GM18502 (cell line): ENCODE measurements around the gene LTBP1.

Experiments
- ATAC-seq: cut with Tn5 transposase; IDR thresholded peaks from one replicate; pipeline ENCODE4 v1.9.1; 2021; ENCODE audit warnings: mild to moderate bottlenecking; ENCODE audit not compliant: unreplicated experiment, poor library complexity

Gene LTBP1

GRCh38 chr2:33177627-33178026, 230.9 kb downstream of the LTBP1 start:
- no peak for ATAC-seq

- ATAC-seq, result no peak
These were observed 231.5 kb downstream of the LTBP1 start for GRCh38 chr2:33178209-33178608.

GRCh38 chr2:33180915-33181314, 234.2 kb downstream of the LTBP1 start:
- no peak for ATAC-seq

- ATAC-seq, result no peak
These were observed 234.7 kb downstream of the LTBP1 start for GRCh38 chr2:33181466-33181865.

GRCh38 chr2:33184041-33184440, 237.3 kb downstream of the LTBP1 start:
- ATAC-seq, result no peak

- ATAC-seq, result no peak
These were observed 240.2 kb downstream of the LTBP1 start for GRCh38 chr2:33186937-33187336.

- no peak for ATAC-seq
These were observed 242.0 kb downstream of the LTBP1 start for GRCh38 chr2:33188799-33189198.

GRCh38 chr2:33190393-33190937, 243.7 kb downstream of the LTBP1 start:
- no peak for ATAC-seq

- ATAC-seq, result no peak
These were observed 249.1 kb downstream of the LTBP1 start for GRCh38 chr2:33195891-33196290.

- ATAC-seq, result no peak
These were observed 249.9 kb downstream of the LTBP1 start for GRCh38 chr2:33196700-33197099.

GRCh38 chr2:33197198-33197938, 250.6 kb downstream of the LTBP1 start:
- ATAC-seq, result no peak

- no peak for ATAC-seq
These were observed 256.1 kb downstream of the LTBP1 start for GRCh38 chr2:33202641-33203522.

GRCh38 chr2:33204945-33205344, 258.2 kb downstream of the LTBP1 start:
- ATAC-seq, result peak; percentile 43

- peak; percentile 98 for ATAC-seq
These were observed 259.1 kb downstream of the LTBP1 start for GRCh38 chr2:33205693-33206434.

- ATAC-seq, result no peak
These were observed 260.5 kb downstream of the LTBP1 start for GRCh38 chr2:33207151-33207740.

GRCh38 chr2:33208400-33208799, 261.6 kb downstream of the LTBP1 start:
- ATAC-seq, result no peak

GRCh38 chr2:33209976-33210375, 263.2 kb downstream of the LTBP1 start:
- no peak for ATAC-seq

GRCh38 chr2:33210626-33211025, 263.9 kb downstream of the LTBP1 start:
- no peak for ATAC-seq

- no peak for ATAC-seq
These were observed 265.4 kb downstream of the LTBP1 start for GRCh38 chr2:33212151-33212550.

- ATAC-seq, result no peak
These were observed 266.5 kb downstream of the LTBP1 start for GRCh38 chr2:33213244-33213643.
